ENCODE measurements around the gene DCUN1D3.
A peak's percentile ranks its signal among the peaks of the same experiment; 100 is the strongest.

The DCUN1D3 gene

GRCh38 chr16:20873331-20873730 is 26.8 kb downstream of the DCUN1D3 start:
- POLR2A ChIA-PET, result interaction anchor here (0.6 kb wide), 1 partner anchor 54 kb away, joined by 3 read pairs; no protein-coding TSS in a partner anchor
- H3K27ac ChIP-seq (ENCODE audit: insufficient read depth in 1 of 2, low read depth in 1 of 2, low read length in 2 of 2, poor library complexity in 1 of 2, severe bottlenecking in 2 of 2), result no peak overlapping the region

GRCh38 chr16:20871941-20872815 is 28.0 kb downstream of the DCUN1D3 start:
- no peaks in the 10 kb centered on the region for H3K27me3 ChIP-seq (replicated peaks in 2 of 5; ENCODE audit: control insufficient read depth in 4 of 5, insufficient read depth in 5 of 5, low read length in 4 of 5)
- no peaks in the 10 kb centered on the region for H3K9me3 ChIP-seq (ENCODE audit: control extremely low read depth in 1 of 5, control insufficient read depth in 4 of 5, insufficient read depth in 2 of 5, low read depth in 1 of 5, low read length in 4 of 5)
- no peak overlapping the region for H3K27ac ChIP-seq (ENCODE audit: insufficient read depth in 1 of 2, low read depth in 1 of 2, low read length in 2 of 2, poor library complexity in 1 of 2, severe bottlenecking in 2 of 2)
- 100% methylated on average over 2 of the region's 9 CpGs for WGBS (ENCODE audit: insufficient coverage)
- H3K4me1 ChIP-seq (ENCODE audit: control extremely low read depth in 1 of 4, control insufficient read depth in 4 of 4, insufficient read depth in 4 of 4, low read length in 3 of 4), result peaks cover 0 to 48% (median 24%) of the 10 kb centered on the region in 4 experiments
- H3K36me3 ChIP-seq (ENCODE audit: control insufficient read depth in 4 of 4, insufficient read depth in 4 of 4, low read length in 3 of 4), result peaks cover 0 to under 1% (median under 1%) of the 10 kb centered on the region in 4 experiments
- H3K4me3 ChIP-seq (ENCODE audit: control insufficient read depth in 1 of 7, extremely low read depth in 1 of 7, insufficient read depth in 4 of 7, low read depth in 2 of 7, low read length in 6 of 7), result no peak overlapping the region
- ChIA-PET POLR2A (no interaction called here), CTCF (interaction anchor here (0.7 to 1.1 kb wide), 4 partner anchors 13 to 228 kb away, joined by 3 read pairs; no protein-coding TSS in a partner anchor)
- DNase-seq, result no peak

More at GRCh38 chr16:20873331-20873730, 26.8 kb downstream of the DCUN1D3 start:
- CTCF ChIA-PET, result interaction anchor here (0.9 to 2.8 kb wide), 4 partner anchors 8 to 35 kb away, joined by 3 to 10 read pairs (median 4); partner anchors contain the start of genes DCUN1D3 and LYRM1
- 100% methylated on average over 1 of the region's 3 CpGs for WGBS (ENCODE audit: insufficient coverage)
- Histone ChIP-seq H3K36me3 (ENCODE audit: control insufficient read depth in 4 of 4, insufficient read depth in 4 of 4, low read length in 3 of 4) (peaks cover 0 to 1% (median 0%) of the 10 kb centered on the region in 4 experiments), H3K4me1 (ENCODE audit: control extremely low read depth in 1 of 4, control insufficient read depth in 4 of 4, insufficient read depth in 4 of 4, low read length in 3 of 4) (peaks cover 0 to 48% (median 24%) of the 10 kb centered on the region in 4 experiments), H3K9me3 (ENCODE audit: control extremely low read depth in 1 of 5, control insufficient read depth in 4 of 5, insufficient read depth in 2 of 5, low read depth in 1 of 5, low read length in 4 of 5) (no peaks in the 10 kb centered on the region), H3K4me3 (ENCODE audit: control insufficient read depth in 1 of 7, extremely low read depth in 1 of 7, insufficient read depth in 4 of 7, low read depth in 2 of 7, low read length in 6 of 7) (no peak overlapping the region), H3K27me3 (replicated peaks in 2 of 5; ENCODE audit: control insufficient read depth in 4 of 5, insufficient read depth in 5 of 5, low read length in 4 of 5) (no peaks in the 10 kb centered on the region)
- no peak for DNase-seq

- Histone ChIP-seq H3K27me3 (replicated peaks in 2 of 5; ENCODE audit: control insufficient read depth in 4 of 5, insufficient read depth in 5 of 5, low read length in 4 of 5) (no peaks in the 10 kb centered on the region), H3K27ac (ENCODE audit: insufficient read depth in 1 of 2, low read depth in 1 of 2, low read length in 2 of 2, poor library complexity in 1 of 2, severe bottlenecking in 2 of 2) (no peak overlapping the region), H3K4me1 (ENCODE audit: control extremely low read depth in 1 of 4, control insufficient read depth in 4 of 4, insufficient read depth in 4 of 4, low read length in 3 of 4) (peaks cover 0 to 57% (median 25%) of the 10 kb centered on the region in 4 experiments), H3K9me3 (ENCODE audit: control extremely low read depth in 1 of 5, control insufficient read depth in 4 of 5, insufficient read depth in 2 of 5, low read depth in 1 of 5, low read length in 4 of 5) (no peaks in the 10 kb centered on the region), H3K36me3 (ENCODE audit: control insufficient read depth in 4 of 4, insufficient read depth in 4 of 4, low read length in 3 of 4) (peaks cover 0 to 6% (median 2%) of the 10 kb centered on the region in 4 experiments), H3K4me3 (ENCODE audit: control insufficient read depth in 1 of 7, extremely low read depth in 1 of 7, insufficient read depth in 4 of 7, low read depth in 2 of 7, low read length in 6 of 7) (no peak overlapping the region)
- ChIA-PET POLR2A (no interaction called here), CTCF (interaction anchor here (0.7 to 1.3 kb wide), 5 partner anchors 14 to 229 kb away, joined by 3 read pairs; no protein-coding TSS in a partner anchor)
- WGBS (ENCODE audit: insufficient coverage), result 78% methylated on average over 2 of the region's 2 CpGs
- DNase-seq, result no peak
These were observed 28.9 kb downstream of the DCUN1D3 start for GRCh38 chr16:20871258-20871657.

GRCh38 chr16:20870122-20870820 is 29.9 kb downstream of the DCUN1D3 start:
- WGBS (ENCODE audit: insufficient coverage), result 32% methylated on average over 2 of the region's 2 CpGs
- H3K4me3 ChIP-seq (ENCODE audit: control insufficient read depth in 1 of 7, extremely low read depth in 1 of 7, insufficient read depth in 4 of 7, low read depth in 2 of 7, low read length in 6 of 7), result no peak overlapping the region
- no peaks in the 10 kb centered on the region for H3K27me3 ChIP-seq (replicated peaks in 2 of 5; ENCODE audit: control insufficient read depth in 4 of 5, insufficient read depth in 5 of 5, low read length in 4 of 5)
- H3K36me3 ChIP-seq (ENCODE audit: control insufficient read depth in 4 of 4, insufficient read depth in 4 of 4, low read length in 3 of 4), result peaks cover 0 to 6% (median 2%) of the 10 kb centered on the region in 4 experiments
- ChIA-PET CTCF (interaction anchor here (1.0 to 1.3 kb wide), 3 partner anchors 18 to 21 kb away, joined by 3 to 4 read pairs (median 4); no protein-coding TSS in a partner anchor), POLR2A (no interaction called here)
- H3K27ac ChIP-seq (ENCODE audit: insufficient read depth in 1 of 2, low read depth in 1 of 2, low read length in 2 of 2, poor library complexity in 1 of 2, severe bottlenecking in 2 of 2), result no peak overlapping the region
- peaks cover 0 to 66% (median 30%) of the 10 kb centered on the region in 4 experiments for H3K4me1 ChIP-seq (ENCODE audit: control extremely low read depth in 1 of 4, control insufficient read depth in 4 of 4, insufficient read depth in 4 of 4, low read length in 3 of 4)
- peak in 2 of 3 donors; percentile 27 to 28 for DNase-seq
- H3K9me3 ChIP-seq (ENCODE audit: control extremely low read depth in 1 of 5, control insufficient read depth in 4 of 5, insufficient read depth in 2 of 5, low read depth in 1 of 5, low read length in 4 of 5), result no peaks in the 10 kb centered on the region

- Histone ChIP-seq H3K27me3 (replicated peaks in 2 of 5; ENCODE audit: control insufficient read depth in 4 of 5, insufficient read depth in 5 of 5, low read length in 4 of 5) (no peaks in the 10 kb centered on the region), H3K4me1 (ENCODE audit: control extremely low read depth in 1 of 4, control insufficient read depth in 4 of 4, insufficient read depth in 4 of 4, low read length in 3 of 4) (peaks cover 0 to 62% (median 26%) of the 10 kb centered on the region in 4 experiments), H3K4me3 (ENCODE audit: control insufficient read depth in 1 of 7, extremely low read depth in 1 of 7, insufficient read depth in 4 of 7, low read depth in 2 of 7, low read length in 6 of 7) (no peak overlapping the region), H3K36me3 (ENCODE audit: control insufficient read depth in 4 of 4, insufficient read depth in 4 of 4, low read length in 3 of 4) (peaks cover 0 to 6% (median 2%) of the 10 kb centered on the region in 4 experiments), H3K27ac (ENCODE audit: insufficient read depth in 1 of 2, low read depth in 1 of 2, low read length in 2 of 2, poor library complexity in 1 of 2, severe bottlenecking in 2 of 2) (no peak overlapping the region), H3K9me3 (ENCODE audit: control extremely low read depth in 1 of 5, control insufficient read depth in 4 of 5, insufficient read depth in 2 of 5, low read depth in 1 of 5, low read length in 4 of 5) (no peaks in the 10 kb centered on the region)
- POLR2A ChIA-PET, result no interaction called here
- no peak for DNase-seq
- CTCF ChIA-PET, result interaction anchor here (3.1 kb wide), 1 partner anchor 18 kb away, joined by 14 read pairs; no protein-coding TSS in a partner anchor
- WGBS (ENCODE audit: insufficient coverage), result 76% methylated on average over 3 of the region's 3 CpGs
These were observed 31.3 kb downstream of the DCUN1D3 start for GRCh38 chr16:20868890-20869289.

GRCh38 chr16:20867585-20867984 is 32.6 kb downstream of the DCUN1D3 start:
- no peak overlapping the region for H3K27ac ChIP-seq (ENCODE audit: insufficient read depth in 1 of 2, low read depth in 1 of 2, low read length in 2 of 2, poor library complexity in 1 of 2, severe bottlenecking in 2 of 2)
- DNase-seq, result no peak
- 96% methylated on average over 2 of the region's 2 CpGs for WGBS (ENCODE audit: insufficient coverage)

More at GRCh38 chr16:20867585-20867984, 32.6 kb downstream of the DCUN1D3 start:
- ChIA-PET CTCF (interaction anchor here (1.5 to 3.1 kb wide), 2 partner anchors 13 to 17 kb away, joined by 7 to 14 read pairs; no protein-coding TSS in a partner anchor), POLR2A (no interaction called here)
- no peaks in the 10 kb centered on the region for H3K27me3 ChIP-seq (replicated peaks in 2 of 5; ENCODE audit: control insufficient read depth in 4 of 5, insufficient read depth in 5 of 5, low read length in 4 of 5)
- H3K36me3 ChIP-seq (ENCODE audit: control insufficient read depth in 4 of 4, insufficient read depth in 4 of 4, low read length in 3 of 4), result peaks cover 0 to 10% (median 2%) of the 10 kb centered on the region in 4 experiments
- peaks cover 0 to 60% (median 26%) of the 10 kb centered on the region in 4 experiments for H3K4me1 ChIP-seq (ENCODE audit: control extremely low read depth in 1 of 4, control insufficient read depth in 4 of 4, insufficient read depth in 4 of 4, low read length in 3 of 4)
- no peaks in the 10 kb centered on the region for H3K9me3 ChIP-seq (ENCODE audit: control extremely low read depth in 1 of 5, control insufficient read depth in 4 of 5, insufficient read depth in 2 of 5, low read depth in 1 of 5, low read length in 4 of 5)
- H3K4me3 ChIP-seq (ENCODE audit: control insufficient read depth in 1 of 7, extremely low read depth in 1 of 7, insufficient read depth in 4 of 7, low read depth in 2 of 7, low read length in 6 of 7), result no peak overlapping the region

Data from common myeloid progenitor, CD34-positive (primary cell).